CD4-positive, alpha-beta T cell (primary cell): ENCODE measurements around the gene ZNF521. TPM values are rescaled to one million over a fixed set of nuclear protein-coding genes. Genes with fewer than 3 reads are reported as not detected.

Experiments
- ATAC-seq: fragments of 200-7000 bp; cut with Tn5 transposase; one replicate; pipeline ENCODE4 v1.10.0; 2022; ENCODE audit warnings: mild to moderate bottlenecking; ENCODE audit not compliant: poor library complexity
- CTCF ChIA-PET: fragments of 350-600 bp; sonication (Branson Sonifier 250); formaldehyde crosslinking; loops from one replicate; lab custom pipeline; 2021; ENCODE audit warnings: antibody characterized with exemption, inconsistent platforms; lab: Charles Lee
- POLR2A ChIA-PET: fragments of 350-600 bp; sonication (Branson Sonifier 250); formaldehyde crosslinking; loops from one replicate; lab custom pipeline; 2021; ENCODE audit warnings: antibody characterized with exemption, inconsistent platforms; lab: Charles Lee
- DNase-seq, 14 experiments: peaks; one replicate each; pipeline ENCODE4 v3.0.0-alpha.2; 2013 to 2020; ENCODE audit warnings: mixed read lengths in 2 of 14
- H3K27ac ChIP-seq, 2 donors: one replicate each; pipeline versions ENCODE4 v1.5.1 to v1.7.0; 2013; ENCODE audit warnings: low read length in 2 of 2, low read depth in 1 of 2, mild to moderate bottlenecking in 1 of 2
- H3K27me3 ChIP-seq, 2 experiments: 1 replicate in 1 of 2; 2 replicates in 1 of 2; pipeline versions ENCODE4 v1.6.1 to v1.7.0; 2013; ENCODE audit warnings: low read length in 2 of 2, control low read depth in 1 of 2, mild to moderate bottlenecking in 1 of 2, moderate library complexity in 1 of 2; ENCODE audit not compliant: insufficient read depth in 2 of 2, control insufficient read depth in 1 of 2
- H3K36me3 ChIP-seq: one replicate; pipeline ENCODE4 v1.6.1; 2013; ENCODE audit warnings: low read length, control low read depth; ENCODE audit not compliant: insufficient read depth
- H3K4me1 ChIP-seq: one replicate; pipeline ENCODE4 v1.6.1; 2013; ENCODE audit warnings: low read length, control low read depth; ENCODE audit not compliant: insufficient read depth
- H3K4me3 ChIP-seq: one replicate; pipeline ENCODE4 v1.5.1; 2013; ENCODE audit warnings: mild to moderate bottlenecking, low read length, moderate library complexity
- H3K9me3 ChIP-seq, 2 experiments: 1 replicate in 1 of 2; 2 replicates in 1 of 2; pipeline versions ENCODE4 v1.6.1 to v1.7.0; 2013; ENCODE audit warnings: low read length in 2 of 2, mild to moderate bottlenecking in 2 of 2, control low read depth in 1 of 2, moderate library complexity in 1 of 2; ENCODE audit not compliant: control insufficient read depth in 1 of 2, insufficient read depth in 1 of 2
- H3K27ac Mint-ChIP-seq: one replicate; pipeline ENCODE4 v1.8.0; 2020; ENCODE audit warnings: mixed read lengths
- H3K27me3 Mint-ChIP-seq: one replicate; pipeline ENCODE4 v1.8.0; 2021; ENCODE audit warnings: mixed read lengths
- H3K36me3 Mint-ChIP-seq: one replicate; pipeline ENCODE4 v1.8.0; 2021; ENCODE audit warnings: low read depth, mixed read lengths
- H3K4me1 Mint-ChIP-seq: one replicate; pipeline ENCODE4 v1.8.0; 2021; ENCODE audit warnings: low read depth, mixed read lengths
- H3K4me3 Mint-ChIP-seq: one replicate; pipeline ENCODE4 v1.8.0; 2020; ENCODE audit warnings: mild to moderate bottlenecking, mixed read lengths
- H3K9me3 Mint-ChIP-seq: one replicate; pipeline ENCODE4 v1.8.0; 2020; ENCODE audit warnings: mixed read lengths
- intact Hi-C, 2 experiments: fragments of 100-400 bp; cut with DNase I in 1 of 2; cut with micrococcal nuclease in 1 of 2; formaldehyde crosslinking; loops; one replicate each; pipeline versions ENCODE4 v1.15.1 to v1.9.0; 2023 to 2025; cut with DNase I, micrococcal nuclease
- total RNA-seq, 174 experiments: library from RNA in 2 of 174; stranded (reverse) in 2 of 174; gene quantifications; one replicate each; pipeline ENCODE4 v1.2.3 and lab custom pipeline; 2021 to 2026
- TF ChIP-seq, protein P1 (sequence below): fragments of 200-600 bp; IDR thresholded peaks from one replicate; pipeline ENCODE4 v1.8.0; 2022; ENCODE audit warnings: antibody characterized with exemption, mild to moderate bottlenecking

ZNF521 gene
- total RNA-seq, 2 experiments from 2014 or later: not detected

DNA sequence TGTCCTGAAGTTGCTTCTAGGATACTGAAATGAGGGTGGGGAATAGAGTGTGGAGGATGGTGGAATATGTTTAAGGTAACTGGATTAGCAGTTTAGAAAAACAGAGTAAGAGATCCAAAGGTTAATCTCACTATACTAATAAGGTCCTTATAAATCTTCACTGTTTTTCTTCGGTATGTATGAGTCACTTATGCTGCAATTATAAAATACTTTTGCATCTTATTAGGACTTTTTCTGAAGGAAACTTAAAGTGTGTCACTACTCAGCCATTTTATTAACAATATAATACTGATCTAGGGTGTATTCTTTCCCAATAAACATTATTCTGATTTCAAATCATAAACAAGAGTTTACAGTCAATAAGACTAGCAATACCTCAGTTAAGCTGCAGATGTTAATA, 182.3 kb downstream of the ZNF521 start:
- H3K4me1 ChIP-seq: no peaks in the 10 kb centered on the region
- Mint-ChIP-seq H3K27me3 (no peaks in the 10 kb centered on the region), H3K27ac (no peak overlapping the region), H3K9me3 (no peaks in the 10 kb centered on the region), H3K4me3 (no peak overlapping the region), H3K4me1 (peaks cover 10% of the 10 kb centered on the region), H3K36me3 (no peaks in the 10 kb centered on the region)
- DNase-seq (no peak), ATAC-seq (no peak)
- H3K27ac ChIP-seq: no peak overlapping the region
- no peaks in the 10 kb centered on the region for H3K9me3 ChIP-seq
- TF ChIP-seq, protein P1, sequence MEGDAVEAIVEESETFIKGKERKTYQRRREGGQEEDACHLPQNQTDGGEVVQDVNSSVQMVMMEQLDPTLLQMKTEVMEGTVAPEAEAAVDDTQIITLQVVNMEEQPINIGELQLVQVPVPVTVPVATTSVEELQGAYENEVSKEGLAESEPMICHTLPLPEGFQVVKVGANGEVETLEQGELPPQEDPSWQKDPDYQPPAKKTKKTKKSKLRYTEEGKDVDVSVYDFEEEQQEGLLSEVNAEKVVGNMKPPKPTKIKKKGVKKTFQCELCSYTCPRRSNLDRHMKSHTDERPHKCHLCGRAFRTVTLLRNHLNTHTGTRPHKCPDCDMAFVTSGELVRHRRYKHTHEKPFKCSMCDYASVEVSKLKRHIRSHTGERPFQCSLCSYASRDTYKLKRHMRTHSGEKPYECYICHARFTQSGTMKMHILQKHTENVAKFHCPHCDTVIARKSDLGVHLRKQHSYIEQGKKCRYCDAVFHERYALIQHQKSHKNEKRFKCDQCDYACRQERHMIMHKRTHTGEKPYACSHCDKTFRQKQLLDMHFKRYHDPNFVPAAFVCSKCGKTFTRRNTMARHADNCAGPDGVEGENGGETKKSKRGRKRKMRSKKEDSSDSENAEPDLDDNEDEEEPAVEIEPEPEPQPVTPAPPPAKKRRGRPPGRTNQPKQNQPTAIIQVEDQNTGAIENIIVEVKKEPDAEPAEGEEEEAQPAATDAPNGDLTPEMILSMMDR: no peak
- H3K36me3 ChIP-seq: no peaks in the 10 kb centered on the region
- H3K4me3 ChIP-seq: no peak overlapping the region
- intact Hi-C loops: no loop called here
- ChIA-PET CTCF (no interaction called here), POLR2A (no interaction called here)
- H3K27me3 ChIP-seq: no peaks in the 10 kb centered on the region

DNA sequence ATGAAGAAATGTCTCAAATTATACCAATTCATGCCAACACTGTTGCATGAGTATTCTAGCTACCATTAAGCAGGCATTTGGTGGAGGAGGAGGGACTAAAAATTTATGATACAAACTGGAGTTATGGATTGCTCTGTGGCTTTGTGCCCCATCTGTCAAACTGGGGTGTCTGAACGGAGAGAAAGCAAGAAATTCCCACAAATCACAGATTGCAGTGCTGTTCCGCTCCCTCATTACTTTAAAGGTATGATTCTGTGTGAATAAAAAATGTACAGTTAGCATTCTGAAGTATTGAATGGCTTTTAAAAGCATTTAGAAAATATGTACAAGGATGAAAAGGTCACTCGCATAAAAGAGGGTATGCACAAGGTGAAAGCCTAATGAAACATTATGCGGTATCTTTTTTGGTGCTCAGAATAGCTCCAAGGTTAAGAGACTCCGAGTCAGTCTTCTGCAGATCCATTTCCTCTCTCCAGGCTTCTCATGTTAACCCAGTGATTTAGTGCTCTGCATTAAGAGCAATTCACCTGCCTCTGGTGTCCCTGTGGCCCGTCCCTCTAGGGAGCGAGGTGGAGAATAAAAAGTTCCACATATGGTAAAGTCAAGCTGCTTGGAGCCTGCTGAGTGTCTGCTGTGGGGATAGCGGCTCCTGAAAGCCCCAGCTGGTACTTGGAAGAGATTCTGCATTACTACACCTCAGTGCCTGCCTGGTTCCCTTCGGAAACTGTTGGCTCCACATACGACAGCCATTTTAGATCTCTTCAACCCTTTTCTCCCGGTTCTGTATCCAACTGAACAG, 184.2 kb downstream of the ZNF521 start:
- ATAC-seq (no peak), DNase-seq (no peak)
- peaks cover 22% of the 10 kb centered on the region for H3K4me1 Mint-ChIP-seq
- H3K27ac Mint-ChIP-seq: no peak overlapping the region
- H3K36me3 ChIP-seq: no peaks in the 10 kb centered on the region
- no peaks in the 10 kb centered on the region for H3K9me3 Mint-ChIP-seq
- H3K9me3 ChIP-seq: no peaks in the 10 kb centered on the region
- TF ChIP-seq, protein P1: no peak
- no peaks in the 10 kb centered on the region for H3K27me3 ChIP-seq
- intact Hi-C loops: no loop called here
- peaks cover 5% of the 10 kb centered on the region for H3K4me1 ChIP-seq
- H3K36me3 Mint-ChIP-seq: no peaks in the 10 kb centered on the region
- H3K27me3 Mint-ChIP-seq: no peaks in the 10 kb centered on the region
- no peak overlapping the region for H3K27ac ChIP-seq
- ChIA-PET CTCF (no interaction called here), POLR2A (no interaction called here)
- no peak overlapping the region for H3K4me3 ChIP-seq
- no peak overlapping the region for H3K4me3 Mint-ChIP-seq

DNA sequence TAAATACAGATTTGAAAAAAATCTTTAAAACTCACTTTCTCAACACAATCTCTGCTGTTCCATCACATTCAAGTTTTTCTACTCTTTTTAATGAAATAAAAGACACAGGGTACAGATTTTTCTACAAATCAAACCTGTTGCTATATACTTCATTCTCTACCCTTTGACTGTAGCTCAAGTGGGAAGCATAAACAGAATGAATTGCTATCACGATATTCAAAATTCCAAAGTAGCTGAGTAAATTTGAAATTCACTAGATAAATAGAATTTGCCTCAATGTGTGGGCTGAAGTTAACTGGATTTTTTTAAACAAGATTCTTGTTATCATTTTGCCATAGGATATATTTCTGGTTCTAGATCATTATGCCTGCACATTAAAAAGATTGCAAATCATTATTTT, 185.9 kb downstream of the ZNF521 start:
- no peak overlapping the region for H3K4me3 Mint-ChIP-seq
- Histone ChIP-seq H3K36me3 (no peaks in the 10 kb centered on the region), H3K4me3 (no peak overlapping the region), H3K4me1 (peaks cover 5% of the 10 kb centered on the region), H3K27ac (no peak overlapping the region), H3K9me3 (no peaks in the 10 kb centered on the region), H3K27me3 (no peaks in the 10 kb centered on the region)
- no peaks in the 10 kb centered on the region for H3K9me3 Mint-ChIP-seq
- no peaks in the 10 kb centered on the region for H3K36me3 Mint-ChIP-seq
- no peaks in the 10 kb centered on the region for H3K27me3 Mint-ChIP-seq
- ChIA-PET CTCF (no interaction called here), POLR2A (no interaction called here)
- no peak overlapping the region for H3K27ac Mint-ChIP-seq
- ATAC-seq (no peak), DNase-seq (no peak)
- peaks cover 22% of the 10 kb centered on the region for H3K4me1 Mint-ChIP-seq
- TF ChIP-seq, protein P1: no peak
- intact Hi-C loops: no loop called here
